Activated T-cell treated with anti-CD3 and anti-CD28 coated beads, Interleukin-2, amount 50 U/mL, for 72 hours (primary cell): ENCODE measurements around the gene QARS1. TPM values are rescaled to one million over a fixed set of nuclear protein-coding genes. Genes with fewer than 3 reads are reported as not detected.
A peak's percentile ranks its signal among the peaks of the same experiment; 100 is the strongest.

ENCODE experiments used
- ATAC-seq, 2 donors: fragments of 150-1000 bp; cut with Tn5 transposase; replicated peaks in 1 of 2; 2 replicates each; pipeline ENCODE4 v1.10.0; 2021; ENCODE audit warnings: moderate library complexity in 2 of 2, mild to moderate bottlenecking in 1 of 2
- DNase-seq, 2 donors: peaks; one replicate each; pipeline ENCODE4 v3.0.0; 2021 to 2022; ENCODE audit warnings: mixed read lengths in 1 of 2
- H3K27ac Mint-ChIP-seq: one replicate; pipeline ENCODE4 v1.8.0; 2022; ENCODE audit warnings: mild to moderate bottlenecking, moderate library complexity, mixed read lengths
- H3K27me3 Mint-ChIP-seq: one replicate; pipeline ENCODE4 v1.8.0; 2022; ENCODE audit warnings: low read depth, mixed read lengths
- H3K36me3 Mint-ChIP-seq, 2 donors: one replicate each; pipeline ENCODE4 v1.8.0; 2022; ENCODE audit warnings: mixed read lengths in 2 of 2, mild to moderate bottlenecking in 1 of 2; ENCODE audit not compliant: insufficient read depth in 2 of 2
- H3K4me1 Mint-ChIP-seq: one replicate; pipeline ENCODE4 v1.8.0; 2022; ENCODE audit warnings: low read depth, mixed read lengths
- H3K4me3 Mint-ChIP-seq, 2 donors: one replicate each; pipeline ENCODE4 v1.8.0; 2022; ENCODE audit warnings: mild to moderate bottlenecking in 2 of 2, mixed read lengths in 2 of 2, moderate library complexity in 2 of 2
- H3K9me3 Mint-ChIP-seq, 2 donors: one replicate each; pipeline ENCODE4 v1.8.0; 2022; ENCODE audit warnings: mixed read lengths in 2 of 2
- total RNA-seq, 2 donors: library from RNA; stranded (reverse); gene quantifications; one replicate each; pipeline ENCODE4 v1.2.3, GENCODE V29; 2022

Gene QARS1
- total RNA-seq, 2 donors from 2014 or later, result 340 to 371 TPM

- Mint-ChIP-seq H3K27ac (no peak overlapping the region), H3K4me1 (peaks cover 2% of the 10 kb centered on the region), H3K27me3 (no peaks in the 10 kb centered on the region), H3K4me3 (no peak overlapping the region), H3K36me3 (peaks cover 5 to 6% of the 10 kb centered on the region in 2 donors), H3K9me3 (no peaks in the 10 kb centered on the region)
- ATAC-seq (no peak), DNase-seq (no peak)
These were observed 6.2 kb upstream of the QARS1 start for GRCh38 chr3:49110780-49111179.

GRCh38 chr3:49108346-49108745 is 3.8 kb upstream of the QARS1 start:
- DNase-seq (no peak), ATAC-seq (no peak)
- H3K4me3 Mint-ChIP-seq, result no peak overlapping the region
- peaks cover 3 to 7% of the 10 kb centered on the region in 2 donors for H3K36me3 Mint-ChIP-seq
- peaks cover 22% of the 10 kb centered on the region for H3K4me1 Mint-ChIP-seq
- no peaks in the 10 kb centered on the region for H3K27me3 Mint-ChIP-seq
- H3K9me3 Mint-ChIP-seq, result no peaks in the 10 kb centered on the region
- H3K27ac Mint-ChIP-seq, result no peak overlapping the region

GRCh38 chr3:49104052-49104426 is 518 bp downstream of the QARS1 start:
- peaks cover 10 to 11% of the 10 kb centered on the region in 2 donors for H3K36me3 Mint-ChIP-seq
- ATAC-seq, result no peak
- no peak for DNase-seq
- H3K27ac Mint-ChIP-seq, result peak overlapping the region; percentile 81
- H3K27me3 Mint-ChIP-seq, result no peaks in the 10 kb centered on the region
- peaks cover 35% of the 10 kb centered on the region for H3K4me1 Mint-ChIP-seq
- peak overlapping the region; percentile 94 to 97 for H3K4me3 Mint-ChIP-seq
- H3K9me3 Mint-ChIP-seq, result no peaks in the 10 kb centered on the region

GRCh38 chr3:49100046-49100615 is 4.4 kb downstream of the QARS1 start:
- ATAC-seq (no peak), DNase-seq (no peak)
- no peak overlapping the region for H3K4me3 Mint-ChIP-seq
- H3K27me3 Mint-ChIP-seq, result no peaks in the 10 kb centered on the region
- H3K9me3 Mint-ChIP-seq, result no peaks in the 10 kb centered on the region
- peaks cover 11 to 13% of the 10 kb centered on the region in 2 donors for H3K36me3 Mint-ChIP-seq
- no peak overlapping the region for H3K27ac Mint-ChIP-seq
- peaks cover 27% of the 10 kb centered on the region for H3K4me1 Mint-ChIP-seq

- no peaks in the 10 kb centered on the region for H3K27me3 Mint-ChIP-seq
- DNase-seq (no peak), ATAC-seq (no peak)
- no peaks in the 10 kb centered on the region for H3K9me3 Mint-ChIP-seq
- no peak overlapping the region for H3K27ac Mint-ChIP-seq
- H3K36me3 Mint-ChIP-seq, result peaks cover 10 to 13% of the 10 kb centered on the region in 2 donors
- no peak overlapping the region for H3K4me3 Mint-ChIP-seq
- H3K4me1 Mint-ChIP-seq, result peaks cover 28% of the 10 kb centered on the region
These were observed 5.5 kb downstream of the QARS1 start for GRCh38 chr3:49098910-49099630.

- Mint-ChIP-seq H3K27ac (peak overlapping the region; percentile 15), H3K4me1 (peaks cover 21% of the 10 kb centered on the region), H3K27me3 (no peaks in the 10 kb centered on the region), H3K4me3 (no peak overlapping the region), H3K36me3 (peaks cover 10 to 13% of the 10 kb centered on the region in 2 donors), H3K9me3 (no peaks in the 10 kb centered on the region)
- no peak for DNase-seq
- ATAC-seq, result no peak
These were observed 6.1 kb downstream of the QARS1 start for GRCh38 chr3:49098429-49098828.

GRCh38 chr3:49093853-49094767 is 10.4 kb downstream of the QARS1 start, which contains the start of gene QRICH1:
QRICH1 (minus strand) TSS chr3:49094071; CDS start chr3:49077017, 17,054 bp downstream.
- Mint-ChIP-seq H3K27ac (peak within 1 kb of the TSS; percentile 93), H3K9me3 (no peaks in the 10 kb centered on the region), H3K36me3 (peaks cover 4 to 12% of the 10 kb centered on the region in 2 donors), H3K27me3 (no peaks in the 10 kb centered on the region), H3K4me3 (peak within 1 kb of the TSS; percentile 91 to 95), H3K4me1 (peaks cover 44% of the 10 kb centered on the region)
- DNase-seq (peak; percentile 97), ATAC-seq (peak; percentile 83 to 84)

GRCh38 chr3:49092938-49093852 is 11.4 kb downstream of the QARS1 start:
- H3K27me3 Mint-ChIP-seq, result no peaks in the 10 kb centered on the region
- peak; percentile 85 to 86 for DNase-seq

GRCh38 chr3:49081429-49081828 is 23.1 kb downstream of the QARS1 start:
- Mint-ChIP-seq H3K4me1 (no peaks in the 10 kb centered on the region), H3K9me3 (no peaks in the 10 kb centered on the region), H3K27me3 (no peaks in the 10 kb centered on the region), H3K27ac (no peak overlapping the region), H3K36me3 (peaks cover 2 to 5% of the 10 kb centered on the region in 2 donors), H3K4me3 (no peak overlapping the region)
- DNase-seq (no peak), ATAC-seq (no peak)

More at GRCh38 chr3:49092938-49093852, 11.4 kb downstream of the QARS1 start:
- Mint-ChIP-seq H3K4me3 (peak overlapping the region; percentile 91 to 95), H3K4me1 (peaks cover 45% of the 10 kb centered on the region), H3K27ac (peak overlapping the region; percentile 93), H3K36me3 (peaks cover 1 to 14% of the 10 kb centered on the region in 2 donors), H3K9me3 (no peaks in the 10 kb centered on the region)
- ATAC-seq, result peak; percentile 48 to 53

- H3K4me3 Mint-ChIP-seq, result no peak overlapping the region
- no peak overlapping the region for H3K27ac Mint-ChIP-seq
- no peaks in the 10 kb centered on the region for H3K9me3 Mint-ChIP-seq
- DNase-seq (no peak), ATAC-seq (no peak)
- no peaks in the 10 kb centered on the region for H3K4me1 Mint-ChIP-seq
- peaks cover 4 to 9% of the 10 kb centered on the region in 2 donors for H3K36me3 Mint-ChIP-seq
- no peaks in the 10 kb centered on the region for H3K27me3 Mint-ChIP-seq
These were observed 25.3 kb downstream of the QARS1 start for GRCh38 chr3:49079270-49079669.

- no peak overlapping the region for H3K27ac Mint-ChIP-seq
These were observed 27.9 kb downstream of the QARS1 start for GRCh38 chr3:49076646-49077045.

GRCh38 chr3:49076116-49076515 is 28.4 kb downstream of the QARS1 start:
- DNase-seq (no peak), ATAC-seq (no peak)
- H3K9me3 Mint-ChIP-seq, result no peaks in the 10 kb centered on the region
- peaks cover 5 to 22% of the 10 kb centered on the region in 2 donors for H3K36me3 Mint-ChIP-seq
- no peak overlapping the region for H3K4me3 Mint-ChIP-seq
- H3K4me1 Mint-ChIP-seq, result no peaks in the 10 kb centered on the region
- H3K27ac Mint-ChIP-seq, result no peak overlapping the region
- H3K27me3 Mint-ChIP-seq, result no peaks in the 10 kb centered on the region

More at GRCh38 chr3:49076646-49077045, 27.9 kb downstream of the QARS1 start:
- ATAC-seq (no peak), DNase-seq (no peak)
- H3K4me3 Mint-ChIP-seq, result no peak overlapping the region
- H3K4me1 Mint-ChIP-seq, result no peaks in the 10 kb centered on the region
- no peaks in the 10 kb centered on the region for H3K9me3 Mint-ChIP-seq
- peaks cover 5 to 22% of the 10 kb centered on the region in 2 donors for H3K36me3 Mint-ChIP-seq
- no peaks in the 10 kb centered on the region for H3K27me3 Mint-ChIP-seq
